ENCODE data around the gene ELF2.

DNA sequence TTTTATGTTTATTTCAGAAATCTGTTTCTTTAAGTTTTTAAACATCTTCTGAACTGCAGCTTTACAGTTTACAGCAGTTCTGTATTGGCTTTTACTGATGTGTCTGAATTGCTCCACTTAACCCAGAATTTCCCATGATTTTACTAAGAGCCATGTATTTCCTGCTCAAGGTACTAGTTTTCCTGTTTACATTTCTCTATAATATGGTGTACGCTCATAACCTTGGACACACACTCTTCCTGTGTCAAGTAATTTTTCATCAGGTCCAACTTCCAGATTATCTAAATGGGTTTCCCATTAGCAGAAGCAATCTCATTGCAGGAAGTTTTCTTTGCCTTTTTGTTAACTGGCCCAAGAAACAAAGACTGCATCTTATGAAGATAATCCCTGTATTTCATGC, 12.3 kb downstream of the ELF2 start:
- TF ChIP-seq, protein P1, sequence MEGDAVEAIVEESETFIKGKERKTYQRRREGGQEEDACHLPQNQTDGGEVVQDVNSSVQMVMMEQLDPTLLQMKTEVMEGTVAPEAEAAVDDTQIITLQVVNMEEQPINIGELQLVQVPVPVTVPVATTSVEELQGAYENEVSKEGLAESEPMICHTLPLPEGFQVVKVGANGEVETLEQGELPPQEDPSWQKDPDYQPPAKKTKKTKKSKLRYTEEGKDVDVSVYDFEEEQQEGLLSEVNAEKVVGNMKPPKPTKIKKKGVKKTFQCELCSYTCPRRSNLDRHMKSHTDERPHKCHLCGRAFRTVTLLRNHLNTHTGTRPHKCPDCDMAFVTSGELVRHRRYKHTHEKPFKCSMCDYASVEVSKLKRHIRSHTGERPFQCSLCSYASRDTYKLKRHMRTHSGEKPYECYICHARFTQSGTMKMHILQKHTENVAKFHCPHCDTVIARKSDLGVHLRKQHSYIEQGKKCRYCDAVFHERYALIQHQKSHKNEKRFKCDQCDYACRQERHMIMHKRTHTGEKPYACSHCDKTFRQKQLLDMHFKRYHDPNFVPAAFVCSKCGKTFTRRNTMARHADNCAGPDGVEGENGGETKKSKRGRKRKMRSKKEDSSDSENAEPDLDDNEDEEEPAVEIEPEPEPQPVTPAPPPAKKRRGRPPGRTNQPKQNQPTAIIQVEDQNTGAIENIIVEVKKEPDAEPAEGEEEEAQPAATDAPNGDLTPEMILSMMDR (IDR thresholded peaks at IDR 0.05; ENCODE audit: low read depth, low read length, poor library complexity, severe bottlenecking): no peak
- TF ChIP-seq EZH2phosphoT487 (IDR thresholded peaks at IDR 0.05; ENCODE audit: borderline replicate concordance, low read length): no peak
